Activated naive CD8-positive, alpha-beta T cell treated with anti-CD3 and anti-CD28 coated beads for 36 hours (primary cell): ENCODE data around the gene SSC5D. TPM values are rescaled to one million over a fixed set of nuclear protein-coding genes. Genes with fewer than 3 reads are reported as not detected.

Experiments
- DNase-seq: peaks from one replicate; pipeline ENCODE4 v3.0.0; 2021
- H3K27ac Mint-ChIP-seq: one replicate; pipeline ENCODE4 v1.8.0; 2022; ENCODE audit warnings: mild to moderate bottlenecking, moderate library complexity, mixed read lengths
- H3K27me3 Mint-ChIP-seq: one replicate; pipeline ENCODE4 v1.8.0; 2022; ENCODE audit warnings: mild to moderate bottlenecking, mixed read lengths
- H3K36me3 Mint-ChIP-seq: one replicate; pipeline ENCODE4 v1.8.0; 2021; ENCODE audit warnings: mild to moderate bottlenecking, mixed read lengths
- H3K4me1 Mint-ChIP-seq: one replicate; pipeline ENCODE4 v1.8.0; 2021; ENCODE audit warnings: mixed read lengths
- H3K4me3 Mint-ChIP-seq: one replicate; pipeline ENCODE4 v1.8.0; 2022; ENCODE audit warnings: mild to moderate bottlenecking, moderate library complexity, mixed read lengths
- H3K9me3 Mint-ChIP-seq: one replicate; pipeline ENCODE4 v1.8.0; 2022; ENCODE audit warnings: mixed read lengths
- total RNA-seq, 2 experiments: library from RNA; stranded (reverse); gene quantifications; one replicate each; pipeline ENCODE4 v1.2.3, GENCODE V29; 2021

Gene SSC5D
- total RNA-seq, 2 experiments from 2014 or later: 0.46 to 1.4 TPM

DNA sequence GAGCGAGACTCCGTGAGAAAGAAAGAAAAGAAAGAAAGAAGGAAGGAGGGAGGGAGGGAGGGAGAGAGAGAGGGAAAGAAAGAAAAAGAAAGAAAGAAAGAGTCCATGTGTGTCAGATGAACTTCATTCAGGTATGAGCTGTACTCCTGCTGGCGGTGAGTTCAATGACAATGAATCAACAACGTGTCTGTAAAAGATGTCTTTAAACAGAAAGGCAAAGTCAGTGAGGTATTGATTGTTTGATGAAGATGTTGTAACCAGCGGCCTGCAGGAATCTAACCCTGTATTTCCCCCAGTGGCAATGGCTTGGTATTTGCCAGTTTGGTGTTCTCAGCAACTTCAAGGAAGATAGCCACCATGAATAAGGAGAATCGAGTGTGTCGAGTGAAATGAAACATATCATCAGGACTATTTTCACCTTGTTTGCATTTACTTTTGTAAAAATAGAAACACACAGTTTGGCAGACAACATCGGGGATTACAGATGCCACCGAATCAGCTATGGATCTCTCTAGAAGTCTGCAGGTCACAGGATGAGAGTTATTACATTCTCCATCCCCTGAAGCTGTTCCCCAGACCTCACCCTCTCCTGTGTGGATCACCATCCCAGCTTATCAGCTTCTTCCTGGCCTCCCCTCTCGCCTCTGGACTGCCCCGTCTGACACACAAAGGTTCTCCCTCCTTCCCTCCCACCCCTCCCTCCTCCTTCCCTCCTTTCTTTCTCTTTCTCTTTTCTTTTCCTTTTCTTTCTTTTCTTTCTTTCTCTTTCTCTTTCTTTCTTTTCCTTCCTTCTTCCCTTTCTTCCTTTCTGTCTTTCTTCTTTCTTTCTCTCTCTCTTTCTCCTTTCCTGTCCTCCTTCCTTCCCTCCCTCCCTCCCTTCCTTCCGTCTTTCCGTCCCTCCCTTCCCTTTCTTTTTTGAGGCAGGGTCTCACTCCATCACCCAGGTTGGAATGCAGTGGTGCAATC is 65.3 kb downstream of the SSC5D start:
- no peak for DNase-seq
- Mint-ChIP-seq H3K9me3 (no peaks in the 10 kb centered on the region), H3K36me3 (no peaks in the 10 kb centered on the region), H3K4me3 (no peak overlapping the region), H3K27me3 (peaks cover 2% of the 10 kb centered on the region), H3K4me1 (no peaks in the 10 kb centered on the region), H3K27ac (no peak overlapping the region)

DNA sequence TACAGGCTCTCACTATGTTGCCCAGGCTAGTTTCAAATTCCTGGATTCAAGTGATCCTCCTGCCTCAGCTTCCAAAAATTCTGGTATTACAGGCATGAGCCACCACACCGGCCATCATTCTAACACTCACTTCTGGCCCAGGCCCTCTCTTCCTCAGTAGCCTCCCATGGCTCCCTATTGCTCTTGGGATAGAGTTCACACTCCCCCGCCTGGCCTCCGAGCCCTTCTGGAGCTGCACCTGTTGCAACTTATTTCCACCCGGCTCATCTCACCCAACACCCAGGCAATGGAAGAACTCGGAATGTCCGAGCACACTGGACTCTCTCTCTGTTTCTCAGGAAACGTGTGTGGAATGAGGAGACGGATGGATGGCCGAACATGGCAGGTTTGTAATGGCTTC is 66.1 kb downstream of the SSC5D start:
- Mint-ChIP-seq H3K36me3 (no peaks in the 10 kb centered on the region), H3K4me3 (no peak overlapping the region), H3K27me3 (no peaks in the 10 kb centered on the region), H3K27ac (no peak overlapping the region), H3K4me1 (no peaks in the 10 kb centered on the region), H3K9me3 (no peaks in the 10 kb centered on the region)
- DNase-seq: no peak

DNA sequence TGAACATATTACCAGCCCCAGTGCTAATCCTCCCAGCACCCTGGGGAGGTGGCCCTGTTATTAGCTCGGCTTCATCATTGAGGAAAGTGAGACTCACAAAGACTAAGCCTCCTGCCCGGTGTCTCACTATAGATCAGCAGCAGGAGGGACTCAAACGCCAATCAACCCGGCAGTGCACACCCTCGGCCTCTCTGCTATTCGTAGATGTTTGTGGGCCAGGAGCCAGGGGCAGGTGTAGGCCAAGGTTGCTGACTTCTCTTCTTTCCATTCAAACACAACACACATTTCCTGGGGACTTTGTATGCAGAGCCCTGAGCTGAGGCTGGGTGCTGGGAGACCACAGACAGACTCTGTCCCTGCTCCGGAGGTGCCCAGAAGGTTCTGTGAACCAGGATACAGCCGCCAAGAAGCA is 66.5 kb downstream of the SSC5D start:
- no peak for DNase-seq
- no peak overlapping the region for H3K27ac Mint-ChIP-seq
- H3K4me3 Mint-ChIP-seq: no peak overlapping the region
- H3K9me3 Mint-ChIP-seq: no peaks in the 10 kb centered on the region
- H3K36me3 Mint-ChIP-seq: no peaks in the 10 kb centered on the region
- no peaks in the 10 kb centered on the region for H3K27me3 Mint-ChIP-seq
- H3K4me1 Mint-ChIP-seq: no peaks in the 10 kb centered on the region

DNA sequence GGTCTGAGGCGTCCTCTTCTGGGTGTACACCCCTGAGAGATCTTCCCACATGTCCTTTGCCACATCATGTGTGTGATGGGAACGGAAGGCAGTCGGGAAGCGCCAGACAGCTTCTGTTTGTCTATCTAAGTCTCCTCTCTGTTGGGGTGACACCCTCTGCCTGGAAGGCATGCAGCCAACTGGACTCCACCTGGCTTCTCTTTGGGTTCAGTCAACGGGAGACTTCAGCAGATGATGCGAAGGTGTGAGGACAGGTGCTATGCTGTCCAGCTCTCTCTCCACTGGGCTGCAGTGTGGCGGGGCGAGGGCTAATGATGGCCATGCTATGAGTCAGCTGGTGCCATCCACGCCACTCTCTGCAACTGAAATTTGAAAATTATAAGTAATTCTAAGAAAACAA is 71.4 kb downstream of the SSC5D start:
- Mint-ChIP-seq H3K36me3 (no peaks in the 10 kb centered on the region), H3K4me1 (no peaks in the 10 kb centered on the region), H3K27me3 (peaks cover 8% of the 10 kb centered on the region), H3K27ac (no peak overlapping the region), H3K4me3 (no peak overlapping the region), H3K9me3 (peaks cover 4% of the 10 kb centered on the region)
- no peak for DNase-seq

DNA sequence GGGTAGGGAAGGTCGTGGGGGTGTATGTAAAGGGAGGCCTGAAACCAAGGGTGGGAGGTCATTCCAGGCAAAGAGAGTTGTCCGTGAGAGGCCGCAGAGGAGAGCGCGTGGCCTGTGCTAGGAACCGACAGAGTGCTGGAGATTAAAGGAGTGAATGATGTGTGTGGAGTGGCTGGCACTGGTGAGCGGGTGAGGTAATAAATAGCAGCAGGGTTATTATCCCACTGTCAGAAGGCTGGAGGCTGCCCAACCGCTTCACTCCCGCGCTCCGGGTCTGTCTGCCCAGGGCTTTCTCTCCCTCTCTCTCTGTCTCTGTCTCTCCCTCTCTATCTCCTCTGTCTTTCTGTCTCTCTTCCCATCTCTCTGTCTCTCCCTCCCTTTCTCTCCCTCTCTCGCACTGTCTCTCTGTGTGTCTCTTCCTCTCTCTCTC is 75.0 kb downstream of the SSC5D start:
- Mint-ChIP-seq H3K4me3 (no peak overlapping the region), H3K9me3 (peaks cover 4% of the 10 kb centered on the region), H3K36me3 (no peaks in the 10 kb centered on the region), H3K27me3 (peaks cover 12% of the 10 kb centered on the region), H3K4me1 (no peaks in the 10 kb centered on the region), H3K27ac (no peak overlapping the region)
- no peak for DNase-seq

DNA sequence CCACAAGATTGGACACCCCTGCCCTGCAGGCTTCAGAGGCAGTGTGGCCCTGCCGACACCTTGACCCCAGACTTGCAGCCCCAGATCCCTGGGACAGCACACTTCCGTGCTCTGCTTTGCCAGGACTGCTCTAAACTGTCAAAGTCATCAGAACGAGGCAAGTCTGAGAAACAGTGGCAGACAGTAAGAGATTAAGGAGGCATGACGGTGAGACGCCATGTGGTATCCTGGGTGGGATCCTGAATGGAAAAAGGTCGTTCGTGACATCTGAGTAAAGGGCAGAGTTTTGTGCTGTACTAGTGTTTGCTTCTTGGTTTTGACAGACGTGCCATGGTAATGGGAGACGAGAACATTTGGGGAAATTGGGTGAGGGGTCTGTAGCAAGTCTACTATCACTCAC is 78.6 kb downstream of the SSC5D start:
- DNase-seq: no peak
- no peaks in the 10 kb centered on the region for H3K9me3 Mint-ChIP-seq
- peaks cover 4% of the 10 kb centered on the region for H3K27me3 Mint-ChIP-seq
- no peak overlapping the region for H3K4me3 Mint-ChIP-seq
- H3K4me1 Mint-ChIP-seq: no peaks in the 10 kb centered on the region
- no peak overlapping the region for H3K27ac Mint-ChIP-seq
- no peaks in the 10 kb centered on the region for H3K36me3 Mint-ChIP-seq

DNA sequence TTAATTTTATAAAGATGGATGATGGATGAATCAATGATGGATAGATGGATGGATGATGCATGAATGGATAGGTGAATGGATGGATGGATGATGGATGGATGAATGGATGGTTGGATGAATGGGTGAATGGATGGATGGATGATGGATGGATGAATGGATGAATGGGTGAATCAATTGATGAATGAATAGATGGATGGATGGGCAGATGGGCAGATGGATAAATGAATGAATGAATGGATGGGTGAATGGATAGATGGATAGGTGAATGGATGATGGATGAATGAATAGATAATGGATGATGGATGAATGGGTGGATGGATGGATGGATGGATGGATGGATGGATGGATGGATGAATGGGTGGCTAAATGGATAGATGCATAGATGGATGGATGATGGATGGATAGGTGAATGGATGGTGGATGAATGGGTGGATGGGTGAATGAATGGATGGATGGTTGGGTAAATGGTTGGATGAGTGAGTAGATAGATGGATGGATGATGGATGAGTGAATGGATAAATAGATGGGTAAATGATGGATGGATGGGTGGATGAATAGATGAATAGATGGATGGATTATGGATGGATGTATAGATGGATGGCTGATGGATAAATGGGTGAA is 79.6 kb downstream of the SSC5D start:
- no peaks in the 10 kb centered on the region for H3K36me3 Mint-ChIP-seq
- H3K9me3 Mint-ChIP-seq: no peaks in the 10 kb centered on the region
- H3K27me3 Mint-ChIP-seq: peaks cover 4% of the 10 kb centered on the region
- no peak overlapping the region for H3K4me3 Mint-ChIP-seq
- H3K4me1 Mint-ChIP-seq: no peaks in the 10 kb centered on the region
- no peak for DNase-seq
- no peak overlapping the region for H3K27ac Mint-ChIP-seq

Other genes starting within 250 kb of the SSC5D start
- 100 to 1,000 TPM; 226 to 227 TPM for gene PPP6R1, start 229.4 kb upstream of the SSC5D start, total RNA-seq
- gene HSPBP1, start 208.3 kb upstream of the SSC5D start, total RNA-seq: 10 to 100 TPM; 68.0 to 69.7 TPM
- 1 to 10 TPM; 5.6 to 6.4 TPM for gene BRSK1, start 204.4 kb upstream of the SSC5D start, total RNA-seq
- not detected for gene TMEM150B, start 163.1 kb upstream of the SSC5D start, total RNA-seq
- 10 to 100 TPM; 14.9 to 15.4 TPM for gene KMT5C, start 148.6 kb upstream of the SSC5D start, total RNA-seq
- gene COX6B2, start 133.7 kb upstream of the SSC5D start, total RNA-seq: not detected
- gene GARIN5B, start 125.2 kb upstream of the SSC5D start, total RNA-seq: not detected
- not detected for gene IL11, start 118.0 kb upstream of the SSC5D start, total RNA-seq
- gene TMEM190, start 111.6 kb upstream of the SSC5D start, total RNA-seq: not detected
- gene TMEM238, start 104.1 kb upstream of the SSC5D start, total RNA-seq: 10 to 100 TPM; 10.1 to 10.8 TPM
- gene RPL28, start 102.5 kb upstream of the SSC5D start, total RNA-seq: 1,000 to 10,000 TPM; 2,585 to 2,613 TPM
- 100 to 1,000 TPM; 323 to 325 TPM for gene UBE2S, start 80.6 kb upstream of the SSC5D start, total RNA-seq
- gene SHISA7, start 45.1 kb upstream of the SSC5D start, total RNA-seq: not detected
- gene ISOC2, start 26.8 kb upstream of the SSC5D start, total RNA-seq: 10 to 100 TPM; 35.7 to 37.5 TPM
- not detected for gene C19orf85, start 23.7 kb upstream of the SSC5D start, total RNA-seq
- gene ZNF628, start 11.8 kb upstream of the SSC5D start, total RNA-seq: 10 to 100 TPM in 1 of 2 experiments, 1 to 10 TPM in 1; 8.8 to 10.3 TPM
- gene NAT14, start 3.2 kb upstream of the SSC5D start, total RNA-seq: 10 to 100 TPM; 24.8 to 24.9 TPM
- gene SBK2, start 48.7 kb downstream of the SSC5D start, total RNA-seq: not detected
- gene SBK3, start 57.1 kb downstream of the SSC5D start, total RNA-seq: not detected
- gene ZNF579, start 92.4 kb downstream of the SSC5D start, total RNA-seq: 1 to 10 TPM; 5.5 to 6.1 TPM
- 10 to 100 TPM; 19.8 to 20.7 TPM for gene FIZ1, start 111.1 kb downstream of the SSC5D start, total RNA-seq
- 10 to 100 TPM; 10.8 to 11.5 TPM for gene ZNF524, start 111.9 kb downstream of the SSC5D start, total RNA-seq
- 10 to 100 TPM; 10.5 to 10.7 TPM for gene ZNF865, start 117.2 kb downstream of the SSC5D start, total RNA-seq
- gene ZNF784, start 136.1 kb downstream of the SSC5D start, total RNA-seq: 1 to 10 TPM; 3.7 to 3.9 TPM
- 10 to 100 TPM; 29.6 to 30.6 TPM for gene ZNF580, start 152.6 kb downstream of the SSC5D start, total RNA-seq
- gene ZNF581, start 155.2 kb downstream of the SSC5D start, total RNA-seq: 10 to 100 TPM; 39.9 to 42.3 TPM
- 10 to 100 TPM; 10.9 to 12.0 TPM for gene CCDC106, start 159.8 kb downstream of the SSC5D start, total RNA-seq
- 100 to 1,000 TPM; 341 to 345 TPM for gene U2AF2, start 166.6 kb downstream of the SSC5D start, total RNA-seq
- 10 to 100 TPM; 37.1 to 39.5 TPM for gene EPN1, start 186.8 kb downstream of the SSC5D start, total RNA-seq
- not detected for gene NLRP9, start 250.0 kb downstream of the SSC5D start, total RNA-seq